Bronchial epithelial cell (primary cell): ENCODE data around the gene RNASE8. TPM values are rescaled to one million over a fixed set of nuclear protein-coding genes. Genes with fewer than 3 reads are reported as not detected.

Source experiments
- DNase-seq: peaks from one replicate; pipeline ENCODE4 v3.0.0-alpha.2; 2010; ENCODE audit warnings: low read depth
- FAIRE-seq: peaks from 2 replicates; lab custom pipeline; 2011; peaks lifted over from hg19 to GRCh38; lab: Jason Lieb, UNC
- H3K27me3 ChIP-seq: 2 replicates; pipeline ENCODE4 v1.5.1; 2011; ENCODE audit warnings: low read length; ENCODE audit not compliant: control insufficient read depth, insufficient read depth
- H3K36me3 ChIP-seq: 2 replicates; pipeline ENCODE4 v1.5.1; 2011; ENCODE audit warnings: low read length; ENCODE audit not compliant: control insufficient read depth, insufficient read depth
- H3K4me3 ChIP-seq: 2 replicates; pipeline ENCODE4 v1.5.1; 2011; ENCODE audit warnings: mild to moderate bottlenecking, low read depth, low read length, control low read depth
- total RNA-seq: library from RNA; depleted of rRNA; stranded (reverse); fragments of >200 nt; gene quantifications from 2 replicates; pipeline ENCODE4 v1.2.1, GENCODE V29; 2014
- TF ChIP-seq, protein P1 (sequence below): IDR thresholded peaks from 2 replicates; pipeline ENCODE4 v1.5.1; 2011; ENCODE audit warnings: mild to moderate bottlenecking, moderate library complexity, low read length, control low read depth, inconsistent platforms; ENCODE audit not compliant: insufficient read depth, severe bottlenecking

RNASE8 gene
- total RNA-seq, 1 donor from 2014 or later: not detected

DNA sequence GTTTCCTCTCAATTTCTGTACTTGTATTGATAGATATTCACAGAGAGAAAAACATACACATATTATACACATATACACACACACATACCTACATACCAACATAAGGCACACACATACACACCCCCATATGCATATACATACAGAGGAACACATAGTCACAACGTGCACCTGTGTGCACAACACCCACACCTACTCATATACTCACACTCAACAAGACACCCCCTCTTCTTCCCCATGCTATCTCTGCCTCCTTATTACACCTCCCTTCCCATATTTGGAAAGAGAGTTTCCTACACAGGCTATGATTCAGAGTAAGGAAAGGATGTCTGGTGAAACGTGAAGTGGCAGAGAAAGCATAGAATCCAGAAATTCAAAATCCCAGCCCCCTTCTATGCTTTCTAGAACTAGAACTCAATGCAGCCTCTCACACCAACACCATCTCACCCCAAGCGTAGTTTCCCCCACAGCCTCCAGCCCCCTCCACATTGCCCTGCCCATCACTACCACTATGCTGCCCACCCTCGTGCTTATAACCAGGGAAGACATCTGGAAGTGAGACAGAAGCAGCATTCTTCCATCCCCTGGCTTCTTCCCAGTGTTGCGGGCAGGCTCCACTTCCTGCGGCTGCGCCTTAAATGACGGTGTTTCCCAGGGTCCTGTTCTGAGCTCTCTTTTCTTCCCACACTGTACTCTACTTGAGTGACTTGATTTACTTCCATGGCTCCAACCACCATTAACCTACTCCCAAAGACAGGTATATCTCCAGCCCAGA lies 2.4 kb downstream of the RNASE8 start:
- Histone ChIP-seq H3K27me3 (no peaks in the 10 kb centered on the region), H3K36me3 (no peaks in the 10 kb centered on the region), H3K4me3 (no peak overlapping the region)
- FAIRE-seq: no peak
- TF ChIP-seq, protein P1, sequence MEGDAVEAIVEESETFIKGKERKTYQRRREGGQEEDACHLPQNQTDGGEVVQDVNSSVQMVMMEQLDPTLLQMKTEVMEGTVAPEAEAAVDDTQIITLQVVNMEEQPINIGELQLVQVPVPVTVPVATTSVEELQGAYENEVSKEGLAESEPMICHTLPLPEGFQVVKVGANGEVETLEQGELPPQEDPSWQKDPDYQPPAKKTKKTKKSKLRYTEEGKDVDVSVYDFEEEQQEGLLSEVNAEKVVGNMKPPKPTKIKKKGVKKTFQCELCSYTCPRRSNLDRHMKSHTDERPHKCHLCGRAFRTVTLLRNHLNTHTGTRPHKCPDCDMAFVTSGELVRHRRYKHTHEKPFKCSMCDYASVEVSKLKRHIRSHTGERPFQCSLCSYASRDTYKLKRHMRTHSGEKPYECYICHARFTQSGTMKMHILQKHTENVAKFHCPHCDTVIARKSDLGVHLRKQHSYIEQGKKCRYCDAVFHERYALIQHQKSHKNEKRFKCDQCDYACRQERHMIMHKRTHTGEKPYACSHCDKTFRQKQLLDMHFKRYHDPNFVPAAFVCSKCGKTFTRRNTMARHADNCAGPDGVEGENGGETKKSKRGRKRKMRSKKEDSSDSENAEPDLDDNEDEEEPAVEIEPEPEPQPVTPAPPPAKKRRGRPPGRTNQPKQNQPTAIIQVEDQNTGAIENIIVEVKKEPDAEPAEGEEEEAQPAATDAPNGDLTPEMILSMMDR: no peak
- peak; percentile 45 for DNase-seq

DNA sequence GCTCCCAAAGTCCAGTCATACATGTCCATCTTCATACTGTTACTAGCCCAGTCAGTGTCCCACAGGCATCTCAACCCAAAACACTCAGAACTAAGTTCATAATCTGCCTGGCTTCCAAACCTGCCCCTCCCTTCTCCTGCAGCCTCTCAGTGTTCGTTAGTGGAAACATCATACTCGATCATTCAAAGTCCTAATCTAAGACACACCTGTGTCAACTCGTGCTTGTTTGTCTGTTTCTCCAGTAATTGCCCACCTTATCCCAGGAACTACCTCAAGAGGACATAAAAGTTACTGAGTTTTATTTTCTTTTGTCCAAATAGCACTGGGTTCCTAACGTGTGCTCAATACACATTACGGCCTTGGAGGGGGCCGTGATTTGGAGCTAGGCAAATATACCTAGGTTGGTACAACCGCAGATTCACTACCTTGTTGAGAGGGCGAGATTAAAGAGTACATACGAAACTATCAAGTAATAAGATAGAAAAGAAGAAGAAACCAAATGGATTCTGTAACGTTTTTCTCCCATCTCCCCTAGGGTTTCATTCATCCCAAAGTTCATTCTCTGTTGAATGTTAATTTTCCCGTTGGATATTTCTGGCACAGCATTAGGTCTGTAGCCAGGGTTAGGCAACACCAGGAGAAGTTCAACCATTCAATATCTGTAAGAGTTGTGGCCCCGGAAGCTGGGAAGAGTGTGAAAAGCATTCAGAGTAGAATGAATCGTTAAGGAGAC lies 3.2 kb downstream of the RNASE8 start:
- FAIRE-seq (no peak), DNase-seq (no peak)
- Histone ChIP-seq H3K4me3 (no peak overlapping the region), H3K36me3 (no peaks in the 10 kb centered on the region), H3K27me3 (no peaks in the 10 kb centered on the region)
- TF ChIP-seq, protein P1: no peak

DNA sequence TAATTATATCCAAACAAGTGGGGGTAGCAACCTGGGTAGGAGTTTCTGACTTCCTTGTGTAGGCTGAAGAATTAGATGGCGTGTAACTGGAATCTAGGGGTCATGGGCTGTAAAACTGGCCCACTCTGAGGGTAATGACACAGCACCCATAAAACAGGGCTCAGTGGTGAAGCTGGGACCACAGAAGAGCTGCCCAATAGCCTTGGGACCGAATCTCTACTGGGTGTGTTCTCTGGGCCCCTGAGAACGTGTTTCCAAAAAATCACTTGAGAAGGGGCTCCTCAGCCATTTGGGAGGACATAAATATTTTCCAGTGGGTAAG lies 3.7 kb downstream of the RNASE8 start:
- H3K36me3 ChIP-seq: no peaks in the 10 kb centered on the region
- FAIRE-seq: no peak

GRCh38 chr14:21063479-21063878 lies 5.9 kb downstream of the RNASE8 start:
- TF ChIP-seq, protein P1: no peak
- no peak for DNase-seq
- no peak for FAIRE-seq
- no peak overlapping the region for H3K4me3 ChIP-seq
- no peaks in the 10 kb centered on the region for H3K36me3 ChIP-seq
- no peaks in the 10 kb centered on the region for H3K27me3 ChIP-seq

More for the DNA sequence above, 3.7 kb downstream of the RNASE8 start:
- TF ChIP-seq, protein P1: no peak
- DNase-seq: no peak
- no peak overlapping the region for H3K4me3 ChIP-seq
- no peaks in the 10 kb centered on the region for H3K27me3 ChIP-seq

DNA sequence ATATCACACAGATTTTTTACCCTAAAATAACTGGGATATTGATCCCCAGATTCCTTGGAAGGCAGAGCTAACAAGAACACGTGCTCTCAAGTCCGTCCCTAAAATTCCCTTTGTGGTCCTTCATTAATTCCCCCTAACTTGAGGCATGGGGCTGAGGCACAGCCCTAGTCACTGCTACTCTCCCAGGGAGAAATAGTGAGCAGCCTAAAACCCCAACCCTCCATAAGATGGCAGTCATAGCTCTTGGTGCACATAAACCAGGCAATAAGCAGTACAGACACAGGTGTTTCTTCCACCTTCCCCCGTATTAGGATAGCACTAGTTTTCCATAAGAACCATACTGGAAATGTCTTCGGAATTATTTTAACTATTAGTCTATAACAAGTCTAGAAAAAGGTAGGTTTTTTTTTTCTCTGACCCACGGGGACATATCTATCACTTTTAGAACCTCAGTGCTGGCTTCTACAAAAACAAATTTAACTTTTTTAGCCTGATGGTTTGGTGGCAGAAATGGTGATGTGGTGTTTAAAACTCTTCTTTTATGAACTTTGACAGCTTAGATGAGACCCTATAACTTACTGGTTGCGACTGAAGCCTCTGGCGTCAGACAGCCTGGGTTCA lies 9.4 kb downstream of the RNASE8 start:
- Histone ChIP-seq H3K36me3 (no peaks in the 10 kb centered on the region), H3K4me3 (no peak overlapping the region), H3K27me3 (peaks cover 5% of the 10 kb centered on the region)
- TF ChIP-seq, protein P1: peak; percentile 38
- peak; percentile 33 for DNase-seq
- no peak for FAIRE-seq
